Measurements from ENCODE around the gene TMEM86B. TPM values are rescaled to one million over a fixed set of nuclear protein-coding genes. Genes with fewer than 3 reads are reported as not detected.

The TMEM86B gene
- total and polyA plus RNA-seq, 12 donors, result 0.20 to 47.8 (median 4.3) TPM

DNA sequence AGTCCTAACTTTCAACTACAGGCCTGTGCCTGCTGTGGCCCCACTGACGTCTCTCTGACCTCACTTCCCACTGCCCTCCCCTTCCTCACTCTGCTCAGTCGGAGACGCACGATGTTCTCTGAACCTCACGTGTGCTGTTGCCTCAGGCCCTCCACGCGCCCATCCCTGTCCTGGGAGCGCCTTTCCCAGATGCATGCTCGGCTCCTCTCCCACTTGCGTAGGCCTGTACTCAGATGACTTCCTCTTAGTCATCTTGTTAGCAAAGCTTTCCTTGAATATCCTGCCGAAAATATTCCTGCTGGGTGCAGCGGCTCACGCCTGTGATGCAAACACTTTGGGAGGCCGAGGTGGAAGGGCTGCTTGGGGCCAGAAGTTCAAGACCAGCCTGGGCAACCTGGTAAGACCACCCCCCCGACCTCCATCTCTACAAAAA, 39.1 kb downstream of the TMEM86B start:
- intact Hi-C loops (cut with DNase I), result no loop called here
- Histone ChIP-seq H3K36me3 (replicated peaks in 1 of 2) (no peaks in the 10 kb centered on the region), H3K9me3 (replicated peaks in 1 of 3) (no peaks in the 10 kb centered on the region), H3K27me3 (no peaks in the 10 kb centered on the region), H3K27ac (peak overlapping the region in 1 of 5 donors; percentile 67), H3K4me3 (no peak overlapping the region), H3K4me1 (replicated peaks in 1 of 2) (no peaks in the 10 kb centered on the region)
- WGBS, 4 donors, result 66 to 73% (median 71%) methylated on average over 15 of the region's 15 CpGs
- DNase-seq, result peak in 3 of 7 donors; percentile 31 to 93 (median 42)
- TF ChIP-seq, protein P1, sequence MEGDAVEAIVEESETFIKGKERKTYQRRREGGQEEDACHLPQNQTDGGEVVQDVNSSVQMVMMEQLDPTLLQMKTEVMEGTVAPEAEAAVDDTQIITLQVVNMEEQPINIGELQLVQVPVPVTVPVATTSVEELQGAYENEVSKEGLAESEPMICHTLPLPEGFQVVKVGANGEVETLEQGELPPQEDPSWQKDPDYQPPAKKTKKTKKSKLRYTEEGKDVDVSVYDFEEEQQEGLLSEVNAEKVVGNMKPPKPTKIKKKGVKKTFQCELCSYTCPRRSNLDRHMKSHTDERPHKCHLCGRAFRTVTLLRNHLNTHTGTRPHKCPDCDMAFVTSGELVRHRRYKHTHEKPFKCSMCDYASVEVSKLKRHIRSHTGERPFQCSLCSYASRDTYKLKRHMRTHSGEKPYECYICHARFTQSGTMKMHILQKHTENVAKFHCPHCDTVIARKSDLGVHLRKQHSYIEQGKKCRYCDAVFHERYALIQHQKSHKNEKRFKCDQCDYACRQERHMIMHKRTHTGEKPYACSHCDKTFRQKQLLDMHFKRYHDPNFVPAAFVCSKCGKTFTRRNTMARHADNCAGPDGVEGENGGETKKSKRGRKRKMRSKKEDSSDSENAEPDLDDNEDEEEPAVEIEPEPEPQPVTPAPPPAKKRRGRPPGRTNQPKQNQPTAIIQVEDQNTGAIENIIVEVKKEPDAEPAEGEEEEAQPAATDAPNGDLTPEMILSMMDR (IDR thresholded peaks at IDR 0.05), result no peak
- no peak for TF ChIP-seq POLR2A (IDR thresholded peaks at IDR 0.05)

DNA sequence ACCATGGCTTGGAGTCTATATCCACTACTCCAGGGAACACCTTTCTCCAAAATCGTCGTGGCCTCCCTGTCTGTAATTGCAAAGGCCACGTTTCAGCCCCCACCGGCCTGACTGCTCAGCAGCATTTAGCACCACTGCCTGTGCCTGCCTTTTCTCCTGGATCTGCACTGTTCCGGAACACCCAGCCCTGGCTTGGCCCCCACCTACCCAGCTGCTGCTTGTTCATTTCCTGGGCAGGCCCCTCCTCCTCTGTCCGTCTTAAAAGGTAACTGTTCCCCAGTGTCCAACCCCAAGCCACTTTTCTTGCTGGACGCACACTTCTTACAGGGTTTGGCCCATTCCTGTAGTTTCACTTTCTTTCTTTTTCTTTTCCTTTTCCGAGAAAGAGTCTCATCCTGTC, 39.9 kb downstream of the TMEM86B start:
- no peak for DNase-seq
- Histone ChIP-seq H3K36me3 (replicated peaks in 1 of 2) (no peaks in the 10 kb centered on the region), H3K27ac (peak overlapping the region in 1 of 5 donors; percentile 67), H3K4me3 (no peak overlapping the region), H3K27me3 (no peaks in the 10 kb centered on the region), H3K9me3 (replicated peaks in 1 of 3) (no peaks in the 10 kb centered on the region), H3K4me1 (replicated peaks in 1 of 2) (no peaks in the 10 kb centered on the region)
- 54 to 67% (median 61%) methylated on average over 8 of the region's 8 CpGs for WGBS, 4 donors
- TF ChIP-seq POLR2A (IDR thresholded peaks at IDR 0.05), result no peak
- TF ChIP-seq, protein P1 (IDR thresholded peaks at IDR 0.05), result no peak
- intact Hi-C loops (cut with DNase I), result no loop called here

DNA sequence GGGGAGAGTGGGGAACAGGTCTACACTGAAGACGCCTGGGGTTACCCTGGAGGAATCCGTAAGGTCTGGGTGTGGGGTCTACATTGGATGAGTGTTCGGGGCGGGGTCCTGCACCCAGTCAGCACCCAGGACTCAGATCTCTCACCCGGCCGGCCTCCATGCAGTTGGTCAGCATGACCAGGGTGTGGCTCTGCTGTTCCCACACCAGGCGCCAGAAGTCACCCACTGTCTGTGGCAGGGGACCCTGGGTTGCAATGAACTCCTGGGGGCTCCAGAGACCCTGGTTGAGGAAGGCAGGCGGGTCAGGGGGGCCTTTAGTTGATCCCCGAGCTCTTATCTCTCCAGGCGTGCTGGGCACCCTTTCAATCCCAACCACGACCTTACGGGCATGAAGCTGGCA, 42.5 kb downstream of the TMEM86B start:
- no peak for TF ChIP-seq POLR2A (IDR thresholded peaks at IDR 0.05)
- TF ChIP-seq, protein P1 (IDR thresholded peaks at IDR 0.05), result no peak
- Histone ChIP-seq H3K27me3 (no peaks in the 10 kb centered on the region), H3K9me3 (replicated peaks in 1 of 3) (no peaks in the 10 kb centered on the region), H3K4me1 (replicated peaks in 1 of 2) (no peaks in the 10 kb centered on the region), H3K27ac (no peak overlapping the region), H3K36me3 (replicated peaks in 1 of 2) (no peaks in the 10 kb centered on the region), H3K4me3 (no peak overlapping the region)
- no peak for DNase-seq
- intact Hi-C loops (cut with DNase I), result no loop called here
- 76 to 89% (median 85%) methylated on average over 2 to 12 of the region's 12 CpGs for WGBS, 4 donors

DNA sequence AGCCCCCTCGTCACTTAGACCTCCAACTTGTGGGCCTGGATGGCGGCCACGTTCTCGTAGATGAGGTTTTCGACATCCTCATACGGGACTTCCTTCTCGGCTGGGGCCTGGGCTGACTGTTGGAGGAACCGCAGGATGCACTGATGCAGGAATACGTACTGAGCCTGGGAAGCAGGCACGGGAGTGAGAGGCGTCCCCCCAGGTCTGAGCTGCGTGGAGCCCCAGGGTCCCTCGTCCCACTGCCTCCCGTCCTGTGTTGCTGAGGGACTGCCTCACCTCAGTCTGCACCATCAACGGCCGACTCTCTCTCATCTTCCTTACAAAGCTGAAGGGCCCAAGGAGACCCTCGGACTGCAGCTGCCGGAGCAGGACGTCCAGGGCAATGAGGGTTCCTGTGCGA, 46.8 kb downstream of the TMEM86B start:
- no peaks in the 10 kb centered on the region for H3K36me3 ChIP-seq (replicated peaks in 1 of 2)
- intact Hi-C loops (cut with DNase I), result no loop called here
- peaks cover 17% of the 10 kb centered on the region for H3K27me3 ChIP-seq
- no peak overlapping the region for H3K27ac ChIP-seq
- no peaks in the 10 kb centered on the region for H3K9me3 ChIP-seq (replicated peaks in 1 of 3)
- DNase-seq, result no peak
- TF ChIP-seq, protein P1 (IDR thresholded peaks at IDR 0.05), result no peak
- no peak for TF ChIP-seq POLR2A (IDR thresholded peaks at IDR 0.05)
- WGBS, 4 donors, result 82 to 85% (median 84%) methylated on average over 18 to 20 of the region's 20 CpGs
- H3K4me3 ChIP-seq, result no peak overlapping the region
- H3K4me1 ChIP-seq (replicated peaks in 1 of 2), result peaks cover 5 to 15% of the 10 kb centered on the region in 2 donors

Data from adrenal gland (tissue), 12 donors.